Endothelial cell (in vitro differentiated cells): ENCODE results near the gene FBXO2. TPM values are rescaled to one million over a fixed set of nuclear protein-coding genes. Genes with fewer than 3 reads are reported as not detected.

Source experiments
- DNase-seq: peaks from one replicate; pipeline ENCODE4 v3.0.0; 2021; ENCODE audit warnings: low spot score
- H3K27ac Mint-ChIP-seq: one replicate; pipeline ENCODE4 v1.8.0; 2021; ENCODE audit warnings: mixed read lengths, inconsistent platforms; ENCODE audit not compliant: unreplicated experiment
- H3K27me3 Mint-ChIP-seq: one replicate; pipeline ENCODE4 v1.8.0; 2021; ENCODE audit warnings: mild to moderate bottlenecking, moderate library complexity, mixed read lengths, inconsistent platforms; ENCODE audit not compliant: unreplicated experiment
- H3K36me3 Mint-ChIP-seq: one replicate; pipeline ENCODE4 v1.8.0; 2021; ENCODE audit warnings: mild to moderate bottlenecking, low read depth, mixed read lengths, inconsistent platforms; ENCODE audit not compliant: unreplicated experiment
- H3K4me1 Mint-ChIP-seq: one replicate; pipeline ENCODE4 v1.8.0; 2021; ENCODE audit warnings: mild to moderate bottlenecking, mixed read lengths, inconsistent platforms; ENCODE audit not compliant: unreplicated experiment
- H3K4me3 Mint-ChIP-seq: one replicate; pipeline ENCODE4 v1.8.0; 2021; ENCODE audit warnings: mild to moderate bottlenecking, mixed read lengths, inconsistent platforms; ENCODE audit not compliant: unreplicated experiment
- H3K9me3 Mint-ChIP-seq: one replicate; pipeline ENCODE4 v1.8.0; 2021; ENCODE audit warnings: mixed read lengths, inconsistent platforms; ENCODE audit not compliant: unreplicated experiment
- total RNA-seq: library from RNA; stranded (reverse); fragmentation: NEBNext Ultra II Directional; extraction: Animal tissue kit (Norgen Biotek cat#: 25700); gene quantifications from one replicate; pipeline ENCODE4 v1.2.1, GENCODE V29; 2021; ENCODE audit not compliant: unreplicated experiment
- TF ChIP-seq, protein P1 (sequence below): fragments of 200-600 bp; sonication (generic); IDR thresholded peaks from one replicate; pipeline ENCODE4 v1.5.0; 2021; ENCODE audit warnings: antibody characterized with exemption; ENCODE audit not compliant: unreplicated experiment

The FBXO2 gene
- total RNA-seq, 1 donor from 2014 or later: 1.6 TPM

DNA sequence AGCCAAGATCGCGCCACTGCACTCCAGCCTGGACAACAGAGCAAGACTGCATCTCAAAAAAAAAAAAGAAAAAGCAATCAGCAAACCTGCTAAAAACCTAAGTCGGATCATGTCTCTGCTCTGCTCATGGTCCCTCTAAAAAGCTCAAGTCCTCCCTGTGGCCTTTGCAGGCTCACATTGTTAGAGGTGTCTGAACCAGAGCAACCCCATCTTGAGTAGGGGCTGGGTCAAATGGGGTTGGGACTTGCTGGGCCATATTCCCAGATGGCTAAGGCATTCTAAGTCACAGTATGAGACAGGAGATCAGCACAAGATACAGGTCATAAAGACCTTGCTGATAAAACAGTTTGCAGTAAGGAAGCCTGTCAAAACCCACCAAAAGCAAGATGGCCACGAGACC, 34.3 kb upstream of the FBXO2 start:
- Mint-ChIP-seq H3K27me3 (peaks cover 12% of the 10 kb centered on the region), H3K36me3 (peaks cover 5% of the 10 kb centered on the region), H3K4me1 (peaks cover 12% of the 10 kb centered on the region), H3K4me3 (no peak overlapping the region), H3K27ac (no peak overlapping the region), H3K9me3 (no peaks in the 10 kb centered on the region)
- TF ChIP-seq, protein P1, sequence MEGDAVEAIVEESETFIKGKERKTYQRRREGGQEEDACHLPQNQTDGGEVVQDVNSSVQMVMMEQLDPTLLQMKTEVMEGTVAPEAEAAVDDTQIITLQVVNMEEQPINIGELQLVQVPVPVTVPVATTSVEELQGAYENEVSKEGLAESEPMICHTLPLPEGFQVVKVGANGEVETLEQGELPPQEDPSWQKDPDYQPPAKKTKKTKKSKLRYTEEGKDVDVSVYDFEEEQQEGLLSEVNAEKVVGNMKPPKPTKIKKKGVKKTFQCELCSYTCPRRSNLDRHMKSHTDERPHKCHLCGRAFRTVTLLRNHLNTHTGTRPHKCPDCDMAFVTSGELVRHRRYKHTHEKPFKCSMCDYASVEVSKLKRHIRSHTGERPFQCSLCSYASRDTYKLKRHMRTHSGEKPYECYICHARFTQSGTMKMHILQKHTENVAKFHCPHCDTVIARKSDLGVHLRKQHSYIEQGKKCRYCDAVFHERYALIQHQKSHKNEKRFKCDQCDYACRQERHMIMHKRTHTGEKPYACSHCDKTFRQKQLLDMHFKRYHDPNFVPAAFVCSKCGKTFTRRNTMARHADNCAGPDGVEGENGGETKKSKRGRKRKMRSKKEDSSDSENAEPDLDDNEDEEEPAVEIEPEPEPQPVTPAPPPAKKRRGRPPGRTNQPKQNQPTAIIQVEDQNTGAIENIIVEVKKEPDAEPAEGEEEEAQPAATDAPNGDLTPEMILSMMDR: no peak
- DNase-seq: no peak

GRCh38 chr1:11685210-11685752, 31.1 kb upstream of the FBXO2 start:
- H3K4me1 Mint-ChIP-seq: peaks cover 9% of the 10 kb centered on the region

GRCh38 chr1:11684070-11684469, 29.8 kb upstream of the FBXO2 start:
- Mint-ChIP-seq H3K4me3 (no peak overlapping the region), H3K4me1 (peaks cover 2% of the 10 kb centered on the region), H3K27me3 (peaks cover 7% of the 10 kb centered on the region), H3K27ac (no peak overlapping the region), H3K9me3 (no peaks in the 10 kb centered on the region), H3K36me3 (no peaks in the 10 kb centered on the region)
- no peak for DNase-seq
- TF ChIP-seq, protein P1: no peak

More at GRCh38 chr1:11685210-11685752, 31.1 kb upstream of the FBXO2 start:
- DNase-seq: no peak
- Mint-ChIP-seq H3K4me3 (no peak overlapping the region), H3K27ac (no peak overlapping the region), H3K9me3 (no peaks in the 10 kb centered on the region), H3K36me3 (peaks cover 3% of the 10 kb centered on the region), H3K27me3 (peaks cover 8% of the 10 kb centered on the region)
- TF ChIP-seq, protein P1: no peak

DNA sequence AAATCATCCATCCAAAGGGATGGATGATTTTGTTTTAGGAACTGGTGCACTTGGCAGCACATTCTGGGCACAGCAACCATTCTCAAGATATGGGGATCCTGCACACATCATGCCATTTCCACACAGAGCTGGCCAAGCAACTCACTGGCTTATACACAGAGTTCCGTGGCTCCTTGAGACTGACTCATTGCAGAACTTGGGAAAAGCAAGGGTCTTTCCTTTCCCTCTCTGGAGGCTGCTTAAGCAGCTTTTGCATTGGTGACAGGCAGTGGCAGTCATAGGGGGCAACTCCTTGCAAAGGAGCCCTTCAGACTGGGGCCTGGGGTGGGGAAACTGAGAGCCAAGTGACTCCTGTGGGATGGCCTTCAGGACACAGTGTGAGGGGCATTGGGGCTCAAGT, 28.6 kb upstream of the FBXO2 start:
- peaks cover 8% of the 10 kb centered on the region for H3K27me3 Mint-ChIP-seq
- no peak for DNase-seq
- H3K27ac Mint-ChIP-seq: no peak overlapping the region
- H3K9me3 Mint-ChIP-seq: no peaks in the 10 kb centered on the region
- H3K4me3 Mint-ChIP-seq: no peak overlapping the region
- TF ChIP-seq, protein P1: no peak
- no peaks in the 10 kb centered on the region for H3K36me3 Mint-ChIP-seq
- H3K4me1 Mint-ChIP-seq: peaks cover 2% of the 10 kb centered on the region

DNA sequence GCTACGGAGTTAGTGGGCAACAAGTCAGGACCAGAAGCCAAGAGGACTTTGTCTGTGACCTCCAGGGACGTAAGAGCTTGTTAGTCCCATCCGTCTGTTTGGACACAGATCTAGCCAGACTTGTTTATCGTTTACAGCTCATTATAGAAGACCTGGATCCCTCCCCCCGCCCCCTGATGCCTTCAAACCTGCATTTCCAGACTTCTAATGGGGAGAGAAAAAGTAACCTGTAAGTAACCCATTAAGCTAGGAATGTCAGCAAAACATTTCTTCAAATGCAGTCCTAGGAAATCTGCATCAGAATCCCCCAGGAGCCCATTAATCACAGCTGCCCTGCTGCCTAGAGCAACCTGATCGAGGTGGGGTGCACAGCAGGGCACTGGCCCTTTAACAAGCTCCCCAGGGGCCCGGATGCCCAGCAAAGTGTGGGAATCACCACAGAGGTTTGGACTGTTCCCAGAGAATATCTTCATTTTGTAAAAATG, 28.1 kb upstream of the FBXO2 start:
- Mint-ChIP-seq H3K36me3 (no peaks in the 10 kb centered on the region), H3K27me3 (peaks cover 8% of the 10 kb centered on the region), H3K4me3 (peak overlapping the region; percentile 64), H3K4me1 (peaks cover 2% of the 10 kb centered on the region), H3K27ac (no peak overlapping the region), H3K9me3 (no peaks in the 10 kb centered on the region)
- TF ChIP-seq, protein P1: no peak
- DNase-seq: no peak
